HepG2 (cell line): ENCODE measurements around the gene CASKIN1. TPM values are rescaled to one million over a fixed set of nuclear protein-coding genes. Genes with fewer than 3 reads are reported as not detected.

Source experiments
- AHR ChIP-seq: IDR thresholded peaks from 2 replicates; pipeline ENCODE4 v1.6.1; 2018; ENCODE audit warnings: missing genetic modification reagents, missing compliant biosample characterization
- HIVEP1 ChIP-seq: sonication (generic); formaldehyde crosslinking; IDR thresholded peaks from 2 replicates; pipeline ENCODE4 v1.4.0; 2020; ENCODE audit warnings: mild to moderate bottlenecking, missing genetic modification reagents
- RELA ChIP-seq: sonication (generic); formaldehyde crosslinking; IDR thresholded peaks from 2 replicates; pipeline ENCODE4 v1.4.0; 2020; ENCODE audit warnings: missing genetic modification reagents
- SOX5 ChIP-seq: IDR thresholded peaks from 2 replicates; pipeline ENCODE4 v1.6.1; 2016; ENCODE audit warnings: borderline replicate concordance
- ZBTB21 ChIP-seq: sonication (generic); formaldehyde crosslinking; IDR thresholded peaks from 2 replicates; pipeline ENCODE4 v1.4.0; 2020; ENCODE audit warnings: missing genetic modification reagents
- ZFY ChIP-seq: sonication (generic); formaldehyde crosslinking; IDR thresholded peaks from 2 replicates; pipeline ENCODE4 v1.4.0; 2020; ENCODE audit warnings: missing genetic modification reagents
- ZNF329 ChIP-seq: sonication (generic); formaldehyde crosslinking; IDR thresholded peaks from 2 replicates; pipeline ENCODE4 v1.9.0; 2021; ENCODE audit warnings: low read depth, mild to moderate bottlenecking, missing genetic modification reagents
- ZNF350 ChIP-seq: sonication (generic); formaldehyde crosslinking; IDR thresholded peaks from 2 replicates; pipeline ENCODE4 v1.4.0; 2020; ENCODE audit warnings: mild to moderate bottlenecking, low read depth, missing genetic modification reagents, borderline replicate concordance
- ZNF44 ChIP-seq: sonication (generic); formaldehyde crosslinking; IDR thresholded peaks from 2 replicates; pipeline ENCODE4 v1.5.1; 2020; ENCODE audit warnings: mild to moderate bottlenecking, missing genetic modification reagents
- ZNF709 ChIP-seq: sonication (generic); formaldehyde crosslinking; IDR thresholded peaks from 2 replicates; pipeline ENCODE4 v1.5.0; 2020; ENCODE audit warnings: mild to moderate bottlenecking, missing genetic modification reagents
- polyA plus RNA-seq, 8 experiments: library from polyadenylated mRNA; depleted of rRNA in 3 of 8; stranded (reverse) in 7 of 8; unstranded in 1 of 8; fragments of >200 nt; fragmentation: Illumina TruSeq in 4 of 8; extraction: Trizol in 4 of 8; gene quantifications; 2 replicates each; pipeline versions ENCODE4 v1.2.1 to v1.2.3, GENCODE V29; 2011 to 2016; ENCODE audit warnings: low read depth in 4 of 8, missing spikeins in 1 of 8, mixed read lengths in 1 of 8; ENCODE audit not compliant: insufficient read depth in 1 of 8
- total RNA-seq, 5 experiments: library from RNA; depleted of rRNA; stranded (reverse); fragments of >200 nt; fragmentation: Illumina TruSeq; extraction: Trizol; gene quantifications; 2 replicates each; pipeline ENCODE4 v1.2.3, GENCODE V29; 2016; ENCODE audit warnings: low read depth in 1 of 5
- TF ChIP-seq, protein P1 (sequence below): sonication (generic); formaldehyde crosslinking; IDR thresholded peaks from 2 replicates; pipeline ENCODE4 v1.5.1; 2020; ENCODE audit warnings: missing genetic modification reagents, mild to moderate bottlenecking, borderline replicate concordance
- TF ChIP-seq, protein P2 (sequence below): IDR thresholded peaks from 2 replicates; pipeline ENCODE4 v1.6.1; 2018; ENCODE audit warnings: missing genetic modification reagents, mild to moderate bottlenecking, missing compliant biosample characterization
- TF ChIP-seq, protein P3 (sequence below): sonication (generic); formaldehyde crosslinking; IDR thresholded peaks from 2 replicates; pipeline ENCODE4 v1.8.1; 2023; ENCODE audit warnings: mild to moderate bottlenecking, inconsistent platforms, moderate library complexity, missing genetic modification reagents, borderline replicate concordance
- TF ChIP-seq, protein P4 (sequence below): IDR thresholded peaks from 2 replicates; pipeline ENCODE4 v1.6.1; 2012; ENCODE audit warnings: low read depth, low read length, improper control_type of control experiment
- TF ChIP-seq, protein P5 (sequence below): sonication (generic); formaldehyde crosslinking; IDR thresholded peaks from 2 replicates; pipeline ENCODE4 v1.5.0; 2020; ENCODE audit warnings: mild to moderate bottlenecking, missing genetic modification reagents

Gene CASKIN1
- total and polyA plus RNA-seq, 2 of the 13 experiments (the other 11 are each of a cell fraction or from before 2014, with no cell fraction given) = 1.2 to 2.2 TPM

DNA sequence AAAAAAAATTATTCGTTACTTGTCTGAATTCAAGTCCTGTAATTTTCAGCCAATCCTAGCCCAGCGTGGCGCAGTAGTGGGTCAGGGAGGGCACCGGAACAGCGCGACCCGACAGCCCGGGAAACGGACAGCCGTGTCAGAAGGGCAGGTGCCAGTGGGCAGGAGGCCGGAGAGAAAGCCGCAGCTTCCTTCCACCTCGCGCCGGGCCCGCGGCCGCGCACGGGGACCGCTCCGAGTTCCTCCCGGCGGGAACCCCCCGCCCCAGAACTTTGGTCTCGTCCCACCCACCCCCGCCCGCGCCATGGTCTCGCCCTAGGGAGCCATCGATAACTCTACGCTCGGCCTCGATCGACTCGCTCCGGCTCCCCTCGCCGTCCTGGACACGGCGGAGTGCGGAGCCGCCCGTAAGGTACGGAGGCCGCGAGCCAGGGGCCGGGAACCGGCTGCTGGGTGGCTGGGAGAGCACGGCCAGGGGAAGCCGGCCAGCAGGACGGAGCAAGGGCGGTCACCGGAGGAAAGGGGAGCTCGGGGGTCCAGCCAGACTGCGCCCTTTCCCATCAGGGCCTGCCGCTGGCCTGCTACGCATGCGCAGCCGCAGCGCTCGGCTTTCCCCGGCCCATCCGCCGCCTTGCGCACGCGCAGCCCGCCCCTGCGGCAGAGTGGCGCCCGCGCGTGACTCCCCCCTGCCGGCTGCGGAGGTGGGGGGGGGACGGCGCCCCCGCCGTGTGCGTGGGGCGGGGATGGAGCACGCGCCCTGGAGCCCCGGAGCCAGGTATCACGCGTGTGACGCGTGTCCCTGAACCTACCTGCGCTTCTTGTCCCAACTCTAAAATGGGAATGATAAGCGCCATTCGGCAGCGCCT, 8.9 kb upstream of the CASKIN1 start, which contains the start of gene MLST8 (continued):
- TF ChIP-seq, protein P1, sequence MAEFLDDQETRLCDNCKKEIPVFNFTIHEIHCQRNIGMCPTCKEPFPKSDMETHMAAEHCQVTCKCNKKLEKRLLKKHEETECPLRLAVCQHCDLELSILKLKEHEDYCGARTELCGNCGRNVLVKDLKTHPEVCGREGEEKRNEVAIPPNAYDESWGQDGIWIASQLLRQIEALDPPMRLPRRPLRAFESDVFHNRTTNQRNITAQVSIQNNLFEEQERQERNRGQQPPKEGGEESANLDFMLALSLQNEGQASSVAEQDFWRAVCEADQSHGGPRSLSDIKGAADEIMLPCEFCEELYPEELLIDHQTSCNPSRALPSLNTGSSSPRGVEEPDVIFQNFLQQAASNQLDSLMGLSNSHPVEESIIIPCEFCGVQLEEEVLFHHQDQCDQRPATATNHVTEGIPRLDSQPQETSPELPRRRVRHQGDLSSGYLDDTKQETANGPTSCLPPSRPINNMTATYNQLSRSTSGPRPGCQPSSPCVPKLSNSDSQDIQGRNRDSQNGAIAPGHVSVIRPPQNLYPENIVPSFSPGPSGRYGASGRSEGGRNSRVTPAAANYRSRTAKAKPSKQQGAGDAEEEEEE (CRISPR knock-in tag) = no peak
- TF ChIP-seq ZNF350 (CRISPR knock-in tag) (peak; percentile 53), ZNF709 (CRISPR knock-in tag) (peak; percentile 74), SOX5 (CRISPR knock-in tag) (peak; percentile 5; the same call in 1 of the 2 replicates), ZBTB21 (no peak), ZFY (CRISPR knock-in tag) (peak; percentile 98), ZNF44 (CRISPR knock-in tag) (peak; percentile 67; the same call in 1 of the 2 replicates), HIVEP1 (peak; percentile 74), ZNF329 (CRISPR knock-in tag) (peak; percentile 53; the same call in 1 of the 2 replicates), RELA (CRISPR knock-in tag) (no peak), AHR (peak; percentile 89; the same call in 1 of the 2 replicates)
- TF ChIP-seq, protein P2, sequence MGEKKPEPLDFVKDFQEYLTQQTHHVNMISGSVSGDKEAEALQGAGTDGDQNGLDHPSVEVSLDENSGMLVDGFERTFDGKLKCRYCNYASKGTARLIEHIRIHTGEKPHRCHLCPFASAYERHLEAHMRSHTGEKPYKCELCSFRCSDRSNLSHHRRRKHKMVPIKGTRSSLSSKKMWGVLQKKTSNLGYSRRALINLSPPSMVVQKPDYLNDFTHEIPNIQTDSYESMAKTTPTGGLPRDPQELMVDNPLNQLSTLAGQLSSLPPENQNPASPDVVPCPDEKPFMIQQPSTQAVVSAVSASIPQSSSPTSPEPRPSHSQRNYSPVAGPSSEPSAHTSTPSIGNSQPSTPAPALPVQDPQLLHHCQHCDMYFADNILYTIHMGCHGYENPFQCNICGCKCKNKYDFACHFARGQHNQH (CRISPR knock-in tag) = peak; percentile 53; the same call in 1 of the 2 replicates
- TF ChIP-seq, protein P3, sequence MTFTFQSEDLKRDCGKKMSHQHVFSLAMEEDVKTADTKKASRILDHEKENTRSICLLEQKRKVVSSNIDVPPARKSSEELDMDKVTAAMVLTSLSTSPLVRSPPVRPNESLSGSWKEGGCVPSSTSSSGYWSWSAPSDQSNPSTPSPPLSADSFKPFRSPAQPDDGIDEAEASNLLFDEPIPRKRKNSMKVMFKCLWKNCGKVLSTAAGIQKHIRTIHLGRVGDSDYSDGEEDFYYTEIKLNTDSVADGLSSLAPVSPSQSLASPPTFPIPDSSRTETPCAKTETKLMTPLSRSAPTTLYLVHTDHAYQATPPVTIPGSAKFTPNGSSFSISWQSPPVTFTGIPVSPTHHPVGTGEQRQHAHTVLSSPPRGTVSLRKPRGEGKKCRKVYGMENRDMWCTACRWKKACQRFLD (CRISPR knock-in tag) = no peak
- TF ChIP-seq, protein P4, sequence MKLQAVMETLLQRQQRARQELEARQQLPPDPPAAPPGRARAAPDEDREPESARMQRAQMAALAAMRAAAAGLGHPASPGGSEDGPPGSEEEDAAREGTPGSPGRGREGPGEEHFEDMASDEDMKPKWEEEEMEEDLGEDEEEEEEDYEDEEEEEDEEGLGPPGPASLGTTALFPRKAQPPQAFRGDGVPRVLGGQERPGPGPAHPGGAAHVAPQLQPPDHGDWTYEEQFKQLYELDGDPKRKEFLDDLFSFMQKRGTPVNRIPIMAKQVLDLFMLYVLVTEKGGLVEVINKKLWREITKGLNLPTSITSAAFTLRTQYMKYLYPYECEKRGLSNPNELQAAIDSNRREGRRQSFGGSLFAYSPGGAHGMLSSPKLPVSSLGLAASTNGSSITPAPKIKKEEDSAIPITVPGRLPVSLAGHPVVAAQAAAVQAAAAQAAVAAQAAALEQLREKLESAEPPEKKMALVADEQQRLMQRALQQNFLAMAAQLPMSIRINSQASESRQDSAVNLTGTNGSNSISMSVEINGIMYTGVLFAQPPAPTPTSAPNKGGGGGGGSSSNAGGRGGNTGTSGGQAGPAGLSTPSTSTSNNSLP = no peak
- TF ChIP-seq, protein P5, sequence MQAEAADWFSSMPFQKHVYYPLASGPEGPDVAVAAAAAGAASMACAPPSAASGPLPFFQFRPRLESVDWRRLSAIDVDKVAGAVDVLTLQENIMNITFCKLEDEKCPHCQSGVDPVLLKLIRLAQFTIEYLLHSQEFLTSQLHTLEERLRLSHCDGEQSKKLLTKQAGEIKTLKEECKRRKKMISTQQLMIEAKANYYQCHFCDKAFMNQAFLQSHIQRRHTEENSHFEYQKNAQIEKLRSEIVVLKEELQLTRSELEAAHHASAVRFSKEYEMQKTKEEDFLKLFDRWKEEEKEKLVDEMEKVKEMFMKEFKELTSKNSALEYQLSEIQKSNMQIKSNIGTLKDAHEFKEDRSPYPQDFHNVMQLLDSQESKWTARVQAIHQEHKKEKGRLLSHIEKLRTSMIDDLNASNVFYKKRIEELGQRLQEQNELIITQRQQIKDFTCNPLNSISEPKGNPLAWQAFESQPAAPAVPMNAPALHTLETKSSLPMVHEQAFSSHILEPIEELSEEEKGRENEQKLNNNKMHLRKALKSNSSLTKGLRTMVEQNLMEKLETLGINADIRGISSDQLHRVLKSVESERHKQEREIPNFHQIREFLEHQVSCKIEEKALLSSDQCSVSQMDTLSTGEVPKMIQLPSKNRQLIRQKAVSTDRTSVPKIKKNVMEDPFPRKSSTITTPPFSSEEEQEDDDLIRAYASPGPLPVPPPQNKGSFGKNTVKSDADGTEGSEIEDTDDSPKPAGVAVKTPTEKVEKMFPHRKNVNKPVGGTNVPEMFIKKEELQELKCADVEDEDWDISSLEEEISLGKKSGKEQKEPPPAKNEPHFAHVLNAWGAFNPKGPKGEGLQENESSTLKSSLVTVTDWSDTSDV = no peak; the same call in 1 of the 2 replicates
